GM12878 (cell line): ENCODE measurements around the gene RAD51B. TPM values are rescaled to one million over a fixed set of nuclear protein-coding genes. Genes with fewer than 3 reads are reported as not detected.

ENCODE experiments used
- ATAC-seq: fragments of 200-7000 bp; cut with Tn5 transposase; 3 replicates; pipeline ENCODE4 v1.9.1; 2020; ENCODE audit warnings: mild to moderate bottlenecking, moderate library complexity
- BruUV-seq: library from RNA; stranded (reverse); fragments of 400-500 nt; replicated peaks from 2 replicates; lab custom pipeline; 2021; lab: Mats Ljungman, UMichigan
- CTCF ChIA-PET: fragments of 300-600 bp; sonication (Branson Sonifier 250); formaldehyde crosslinking; extraction: SDS; loops from one replicate; lab custom pipeline; 2021; ENCODE audit warnings: inconsistent platforms; lab: Yijun Ruan, JAX
- POLR2A ChIA-PET: fragments of 350-600 bp; formaldehyde crosslinking; extraction: SDS; loops from one replicate; lab custom pipeline; 2021; ENCODE audit warnings: inconsistent platforms; lab: Charles Lee
- RAD21 ChIA-PET: fragments of 300-600 bp; sonication (Branson Sonifier 250); formaldehyde crosslinking; loops from one replicate; lab custom pipeline; 2023; ENCODE audit warnings: antibody characterized with exemption; ENCODE audit not compliant: unreplicated experiment; lab: Charles Lee
- SMC1A ChIA-PET: fragments of 300-600 bp; sonication (Branson Sonifier 250); formaldehyde crosslinking; loops from one replicate; lab custom pipeline; 2023; ENCODE audit not compliant: unreplicated experiment, uncharacterized antibody; lab: Charles Lee
- DNase-seq: peaks from one replicate; pipeline ENCODE4 v3.0.0-alpha.2; 2011; ENCODE audit warnings: low read depth, low spot score
- FAIRE-seq: peaks from 3 replicates; lab custom pipeline; 2011; peaks lifted over from hg19 to GRCh38; lab: Jason Lieb, UNC
- H2AFZ ChIP-seq: 2 replicates; pipeline ENCODE4 v1.6.0; 2011; ENCODE audit warnings: low read depth, low read length, control low read depth; ENCODE audit not compliant: control insufficient read depth
- H3K27ac ChIP-seq: 2 replicates; pipeline ENCODE4 v1.5.1; 2011; ENCODE audit warnings: control low read depth; ENCODE audit not compliant: control insufficient read depth, insufficient read depth
- H3K27me3 ChIP-seq, 2 experiments: replicated peaks in 1 of 2; 2 replicates each; pipeline versions ENCODE4 v1.6.0 to v1.6.1; 2011; ENCODE audit warnings: low read length in 1 of 2; ENCODE audit not compliant: control insufficient read depth in 2 of 2, insufficient read depth in 2 of 2
- H3K36me3 ChIP-seq, 2 experiments: 2 replicates each; pipeline ENCODE4 v1.5.1; 2011; ENCODE audit warnings: low read length in 1 of 2; ENCODE audit not compliant: control insufficient read depth in 2 of 2, insufficient read depth in 2 of 2
- H3K4me1 ChIP-seq: 2 replicates; pipeline ENCODE4 v1.6.1; 2011; ENCODE audit warnings: mild to moderate bottlenecking, low read length, moderate library complexity, mixed read lengths; ENCODE audit not compliant: control insufficient read depth, insufficient read depth
- H3K4me2 ChIP-seq: 2 replicates; pipeline ENCODE4 v1.6.0; 2011; ENCODE audit warnings: control low read depth; ENCODE audit not compliant: control insufficient read depth, insufficient read depth
- H3K4me3 ChIP-seq: fragments of 200-600 bp; sonication (generic); 2 replicates; pipeline ENCODE4 v1.5.1; 2016
- H3K79me2 ChIP-seq: 2 replicates; pipeline ENCODE4 v1.6.0; 2011; ENCODE audit warnings: low read length; ENCODE audit not compliant: control insufficient read depth, insufficient read depth
- H3K9ac ChIP-seq: 2 replicates; pipeline ENCODE4 v1.8.0; 2011; ENCODE audit warnings: low read length, control low read depth, mixed read lengths; ENCODE audit not compliant: control insufficient read depth, insufficient read depth
- H3K9me3 ChIP-seq: replicated peaks from 3 replicates; pipeline ENCODE4 v1.5.1; 2011; ENCODE audit warnings: mild to moderate bottlenecking, low read length; ENCODE audit not compliant: control insufficient read depth, insufficient read depth
- H4K20me1 ChIP-seq: 2 replicates; pipeline ENCODE4 v1.6.0; 2011; ENCODE audit not compliant: control insufficient read depth, insufficient read depth
- CHD2 ChIP-seq: IDR thresholded peaks from 2 replicates; pipeline ENCODE4 v1.6.1; 2011; ENCODE audit warnings: low read depth, low read length, improper control_type of control experiment, borderline replicate concordance
- ESRRA ChIP-seq: IDR thresholded peaks from 2 replicates; pipeline ENCODE4 v1.6.1; 2012; ENCODE audit warnings: mild to moderate bottlenecking, low read length, improper control_type of control experiment
- FOXK2 ChIP-seq: fragments of 450-650 bp; IDR thresholded peaks from 2 replicates; pipeline ENCODE4 v1.6.1; 2017; ENCODE audit warnings: mild to moderate bottlenecking, moderate library complexity
- HDAC2 ChIP-seq: fragments of 200-600 bp; sonication (generic); IDR thresholded peaks from 2 replicates; pipeline ENCODE4 v1.6.1; 2017
- IRF4 ChIP-seq: IDR thresholded peaks from 2 replicates; pipeline ENCODE4 v1.6.1; 2011; ENCODE audit warnings: low read depth, low read length
- MEF2B ChIP-seq: fragments of 450-650 bp; IDR thresholded peaks from 2 replicates; pipeline ENCODE4 v1.6.1; 2018; ENCODE audit warnings: mild to moderate bottlenecking, moderate library complexity; ENCODE audit not compliant: partially characterized antibody, poor library complexity, severe bottlenecking
- MTA3 ChIP-seq: IDR thresholded peaks from 2 replicates; pipeline ENCODE4 v1.6.1; 2012; ENCODE audit warnings: low read length, inconsistent platforms, borderline replicate concordance
- NFIC ChIP-seq: IDR thresholded peaks from 2 replicates; pipeline ENCODE4 v1.6.1; 2012; ENCODE audit warnings: low read depth, mild to moderate bottlenecking, inconsistent platforms, low read length, moderate library complexity
- NFYA ChIP-seq: IDR thresholded peaks from 2 replicates; pipeline ENCODE4 v1.6.1; 2011; ENCODE audit warnings: low read depth, mild to moderate bottlenecking, low read length, improper control_type of control experiment, borderline replicate concordance
- RCOR1 ChIP-seq: conservative IDR thresholded peaks from 2 replicates; pipeline ENCODE4 v1.6.1; 2012; ENCODE audit warnings: low read depth, low read length, improper control_type of control experiment
- SMAD1 ChIP-seq: fragments of 450-650 bp; IDR thresholded peaks from 2 replicates; pipeline ENCODE4 v1.6.1; 2018; ENCODE audit warnings: mild to moderate bottlenecking, low read depth; ENCODE audit not compliant: partially characterized antibody
- STAT1 ChIP-seq: fragments of 450-650 bp; conservative IDR thresholded peaks from 2 replicates; pipeline ENCODE4 v1.6.1; 2014; ENCODE audit warnings: antibody characterized with exemption, mild to moderate bottlenecking
- SUPT20H ChIP-seq: IDR thresholded peaks from 2 replicates; pipeline ENCODE4 v1.6.1; 2011; ENCODE audit warnings: low read depth, mild to moderate bottlenecking, low read length, moderate library complexity, borderline replicate concordance; ENCODE audit not compliant: control insufficient read depth
- TARDBP ChIP-seq: IDR thresholded peaks from 2 replicates; pipeline ENCODE4 v1.6.1; 2016; ENCODE audit warnings: borderline replicate concordance
- YBX1 ChIP-seq: fragments of 450-650 bp; IDR thresholded peaks from 2 replicates; pipeline ENCODE4 v1.6.1; 2016; ENCODE audit warnings: antibody characterized with exemption
- WGBS: methylation state at CpG from one replicate; pipeline ENCODE4 v1.1.6; 2016; ENCODE audit warnings: low lambda C conversion rate; ENCODE audit not compliant: insufficient replicate concordance, insufficient coverage; ENCODE audit errors: missing lambda C conversion rate; 5-methylcytosine and 5-hydroxymethylcytosine counted together
- in situ Hi-C: fragments of 300-500 bp; cut with MboI; formaldehyde crosslinking; loops from 9 replicates; pipeline ENCODE4 v1.14.3; 2018; ENCODE audit warnings: mixed read lengths
- intact Hi-C: fragments of 100-400 bp; cut with micrococcal nuclease; formaldehyde crosslinking; loops from one replicate; pipeline ENCODE4 v1.14.2; 2022; ENCODE audit not compliant: unreplicated experiment
- polyA plus RNA-seq, 11 experiments: library from polyadenylated mRNA; depleted of rRNA in 4 of 11; unstranded in 6 of 11; stranded (reverse) in 5 of 11; fragments of >200 nt; fragmentation: Nextera tagmentation in 4 of 11; fragmentation: Illumina TruSeq in 1 of 11; extraction: Ambion mirVana in 4 of 11; extraction: Trizol in 1 of 11; gene quantifications; 1 replicate in 1 of 11; 2 replicates in 10 of 11; pipeline versions ENCODE4 v1.2.1 to v1.2.3, GENCODE V29; 2011 to 2016; ENCODE audit warnings: inconsistent platforms in 2 of 11, missing spikeins in 2 of 11, low read depth in 1 of 11
- total RNA-seq, 4 experiments: library from RNA; depleted of rRNA in 3 of 4; stranded (reverse); fragments of >200 nt in 3 of 4; fragmentation: Illumina TruSeq in 1 of 4; extraction: Trizol in 1 of 4; gene quantifications; 2 replicates each; pipeline versions ENCODE4 v1.2.1 to v1.2.3, GENCODE V29; 2013 to 2021
- TF ChIP-seq, protein P1 (sequence below): fragments of 450-650 bp; IDR thresholded peaks from 2 replicates; pipeline ENCODE4 v1.6.1; 2017; ENCODE audit warnings: mild to moderate bottlenecking
- TF ChIP-seq, protein P2 (sequence below): fragments of 450-650 bp; IDR thresholded peaks from 2 replicates; pipeline ENCODE4 v1.6.1; 2016; ENCODE audit warnings: mild to moderate bottlenecking, moderate library complexity, borderline replicate concordance
- TF ChIP-seq, protein P3 (sequence below): IDR thresholded peaks from 2 replicates; pipeline ENCODE4 v1.6.1; 2011; ENCODE audit warnings: low read depth, mild to moderate bottlenecking, low read length, moderate library complexity, borderline replicate concordance; ENCODE audit errors: extremely low read depth

RAD51B gene
- total and polyA plus RNA-seq, 10 of the 15 experiments (the other 5 are each of a cell fraction or from before 2014, with no cell fraction given), result 9.8 to 26.8 (median 21.3) TPM

DNA sequence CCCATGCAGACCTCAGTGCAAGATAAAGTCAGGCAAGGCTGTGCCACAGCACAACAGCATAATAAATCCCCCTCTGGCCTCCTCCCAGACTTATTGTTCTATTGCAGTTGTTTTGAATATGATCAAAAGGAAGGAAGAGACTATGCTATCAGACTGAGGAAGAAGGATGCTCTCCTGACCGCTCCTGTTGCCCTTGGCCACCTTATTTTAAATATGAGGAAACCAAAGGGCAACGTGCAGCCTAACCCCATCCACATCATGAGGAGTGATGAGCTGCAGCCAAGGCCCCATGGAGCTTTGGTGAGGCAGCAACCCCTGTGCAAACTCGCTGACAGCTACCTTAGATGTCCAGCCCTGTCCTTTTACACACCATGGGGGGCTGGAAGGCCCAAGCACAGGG is 681.6 kb downstream of the RAD51B start:
- TF ChIP-seq NFYA, result no peak
- no peak for TF ChIP-seq RCOR1
- TF ChIP-seq, protein P1, sequence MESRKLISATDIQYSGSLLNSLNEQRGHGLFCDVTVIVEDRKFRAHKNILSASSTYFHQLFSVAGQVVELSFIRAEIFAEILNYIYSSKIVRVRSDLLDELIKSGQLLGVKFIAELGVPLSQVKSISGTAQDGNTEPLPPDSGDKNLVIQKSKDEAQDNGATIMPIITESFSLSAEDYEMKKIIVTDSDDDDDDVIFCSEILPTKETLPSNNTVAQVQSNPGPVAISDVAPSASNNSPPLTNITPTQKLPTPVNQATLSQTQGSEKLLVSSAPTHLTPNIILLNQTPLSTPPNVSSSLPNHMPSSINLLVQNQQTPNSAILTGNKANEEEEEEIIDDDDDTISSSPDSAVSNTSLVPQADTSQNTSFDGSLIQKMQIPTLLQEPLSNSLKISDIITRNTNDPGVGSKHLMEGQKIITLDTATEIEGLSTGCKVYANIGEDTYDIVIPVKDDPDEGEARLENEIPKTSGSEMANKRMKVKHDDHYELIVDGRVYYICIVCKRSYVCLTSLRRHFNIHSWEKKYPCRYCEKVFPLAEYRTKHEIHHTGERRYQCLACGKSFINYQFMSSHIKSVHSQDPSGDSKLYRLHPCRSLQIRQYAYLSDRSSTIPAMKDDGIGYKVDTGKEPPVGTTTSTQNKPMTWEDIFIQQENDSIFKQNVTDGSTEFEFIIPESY, result no peak
- TF ChIP-seq SMAD1, result no peak
- TF ChIP-seq, protein P2, sequence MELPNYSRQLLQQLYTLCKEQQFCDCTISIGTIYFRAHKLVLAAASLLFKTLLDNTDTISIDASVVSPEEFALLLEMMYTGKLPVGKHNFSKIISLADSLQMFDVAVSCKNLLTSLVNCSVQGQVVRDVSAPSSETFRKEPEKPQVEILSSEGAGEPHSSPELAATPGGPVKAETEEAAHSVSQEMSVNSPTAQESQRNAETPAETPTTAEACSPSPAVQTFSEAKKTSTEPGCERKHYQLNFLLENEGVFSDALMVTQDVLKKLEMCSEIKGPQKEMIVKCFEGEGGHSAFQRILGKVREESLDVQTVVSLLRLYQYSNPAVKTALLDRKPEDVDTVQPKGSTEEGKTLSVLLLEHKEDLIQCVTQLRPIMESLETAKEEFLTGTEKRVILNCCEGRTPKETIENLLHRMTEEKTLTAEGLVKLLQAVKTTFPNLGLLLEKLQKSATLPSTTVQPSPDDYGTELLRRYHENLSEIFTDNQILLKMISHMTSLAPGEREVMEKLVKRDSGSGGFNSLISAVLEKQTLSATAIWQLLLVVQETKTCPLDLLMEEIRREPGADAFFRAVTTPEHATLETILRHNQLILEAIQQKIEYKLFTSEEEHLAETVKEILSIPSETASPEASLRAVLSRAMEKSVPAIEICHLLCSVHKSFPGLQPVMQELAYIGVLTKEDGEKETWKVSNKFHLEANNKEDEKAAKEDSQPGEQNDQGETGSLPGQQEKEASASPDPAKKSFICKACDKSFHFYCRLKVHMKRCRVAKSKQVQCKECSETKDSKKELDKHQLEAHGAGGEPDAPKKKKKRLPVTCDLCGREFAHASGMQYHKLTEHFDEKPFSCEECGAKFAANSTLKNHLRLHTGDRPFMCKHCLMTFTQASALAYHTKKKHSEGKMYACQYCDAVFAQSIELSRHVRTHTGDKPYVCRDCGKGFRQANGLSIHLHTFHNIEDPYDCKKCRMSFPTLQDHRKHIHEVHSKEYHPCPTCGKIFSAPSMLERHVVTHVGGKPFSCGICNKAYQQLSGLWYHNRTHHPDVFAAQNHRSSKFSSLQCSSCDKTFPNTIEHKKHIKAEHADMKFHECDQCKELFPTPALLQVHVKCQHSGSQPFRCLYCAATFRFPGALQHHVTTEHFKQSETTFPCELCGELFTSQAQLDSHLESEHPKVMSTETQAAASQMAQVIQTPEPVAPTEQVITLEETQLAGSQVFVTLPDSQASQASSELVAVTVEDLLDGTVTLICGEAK, result no peak
- TF ChIP-seq FOXK2, result no peak
- TF ChIP-seq MTA3, result no peak
- TF ChIP-seq ESRRA, result no peak
- TF ChIP-seq YBX1, result no peak
- TF ChIP-seq MEF2B, result no peak
- TF ChIP-seq, protein P3, sequence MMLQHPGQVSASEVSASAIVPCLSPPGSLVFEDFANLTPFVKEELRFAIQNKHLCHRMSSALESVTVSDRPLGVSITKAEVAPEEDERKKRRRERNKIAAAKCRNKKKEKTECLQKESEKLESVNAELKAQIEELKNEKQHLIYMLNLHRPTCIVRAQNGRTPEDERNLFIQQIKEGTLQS, result no peak
- TF ChIP-seq IRF4, result no peak
- no peak for TF ChIP-seq NFIC
- no peak for TF ChIP-seq SUPT20H
- TF ChIP-seq STAT1, result no peak
- TF ChIP-seq HDAC2, result no peak
- TF ChIP-seq TARDBP, result no peak
- TF ChIP-seq CHD2, result no peak
- 86% methylated on average over 3 of the region's 3 CpGs for WGBS
- intact Hi-C loops, result no loop called here
- Histone ChIP-seq H3K4me3 (no peak overlapping the region), H3K36me3 (no peaks in the 10 kb centered on the region), H3K79me2 (no peaks in the 10 kb centered on the region), H3K9ac (no peak overlapping the region), H3K27ac (no peak overlapping the region), H3K4me1 (peaks cover 16% of the 10 kb centered on the region), H3K9me3 (no peaks in the 10 kb centered on the region), H3K4me2 (no peak overlapping the region), H2AFZ (no peak overlapping the region), H4K20me1 (no peaks in the 10 kb centered on the region), H3K27me3 (no peaks in the 10 kb centered on the region)
- ChIA-PET SMC1A (no interaction called here), CTCF (no interaction called here), RAD21 (no interaction called here), POLR2A (no interaction called here)
- no peak for DNase-seq
- in situ Hi-C loops, result no loop called here
- no TSS peak for BruUV-seq
- no peak for FAIRE-seq
- no peak for ATAC-seq
